ENCODE results near the gene FABP7.

Gene FABP7

DNA sequence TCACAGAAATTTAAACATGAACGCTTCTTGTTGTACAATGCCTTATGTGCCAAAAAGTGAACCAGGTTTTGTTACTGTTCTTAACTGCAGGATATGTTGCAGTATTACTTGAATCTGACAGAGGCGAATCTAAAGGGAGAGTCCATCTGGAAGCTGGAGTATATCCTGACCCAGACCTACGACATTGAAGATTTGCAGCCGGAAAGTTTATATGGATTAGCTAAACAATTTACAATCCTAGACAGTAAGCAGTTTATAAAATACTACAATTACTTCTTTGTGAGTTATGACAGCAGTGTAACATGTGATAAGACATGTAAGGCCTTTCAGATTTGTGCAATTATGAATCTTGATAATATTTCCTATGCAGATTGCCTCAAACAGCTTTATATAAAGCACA, 29.5 kb downstream of the FABP7 start:
- no peaks in the 10 kb centered on the region for H3K4me1 ChIP-seq (ENCODE audit: low read length)
- H3K27ac ChIP-seq (ENCODE audit: low read length): no peak overlapping the region
- no peak overlapping the region for H3K9ac ChIP-seq (ENCODE audit: low read length)

DNA sequence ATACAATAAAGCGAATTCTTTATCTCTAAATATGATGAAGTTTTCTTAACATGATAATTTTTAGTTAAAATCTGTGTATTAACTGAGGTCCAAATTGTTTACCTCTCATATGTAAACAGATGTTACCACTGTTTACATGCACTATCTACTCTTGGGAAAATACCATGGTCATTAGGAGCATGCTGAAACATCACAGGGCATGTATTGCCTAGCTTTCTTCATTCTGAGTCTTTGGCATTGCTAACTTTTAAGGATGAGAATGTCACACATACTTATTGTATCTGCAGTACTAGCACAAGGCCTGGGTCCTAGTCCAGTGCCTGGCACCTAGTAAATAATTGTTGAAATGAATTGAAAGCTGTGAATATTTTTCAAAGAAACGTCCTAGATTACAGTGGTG, 30.2 kb downstream of the FABP7 start:
- no peaks in the 10 kb centered on the region for H3K9me3 ChIP-seq (ENCODE audit: insufficient read depth, low read length)
- H3K27ac ChIP-seq (ENCODE audit: low read length): no peak overlapping the region
- H3K36me3 ChIP-seq (replicated peaks; ENCODE audit: low read depth, low read length): no peaks in the 10 kb centered on the region
- no peaks in the 10 kb centered on the region for H3K4me1 ChIP-seq (ENCODE audit: low read length)
- H3K27me3 ChIP-seq (ENCODE audit: low read depth, low read length): no peaks in the 10 kb centered on the region
- no peaks in the 10 kb centered on the region for H3K79me2 ChIP-seq (ENCODE audit: low read length)
- H3K4me3 ChIP-seq (ENCODE audit: low read length): no peak overlapping the region
- no peak for TF ChIP-seq CTCF (IDR thresholded peaks at IDR 0.05; ENCODE audit: low read depth, low read length)
- TF ChIP-seq EZH2phosphoT487 (IDR thresholded peaks at IDR 0.05; ENCODE audit: low read depth): no peak
- H3K4me2 ChIP-seq (ENCODE audit: low read length): no peak overlapping the region
- no peak overlapping the region for H2AFZ ChIP-seq (ENCODE audit: low read depth, low read length)
- no peak overlapping the region for H3K9ac ChIP-seq (ENCODE audit: low read length)
- H4K20me1 ChIP-seq (ENCODE audit: insufficient read depth, low read length): no peaks in the 10 kb centered on the region

More for the DNA sequence above, 29.5 kb downstream of the FABP7 start:
- H3K27me3 ChIP-seq (ENCODE audit: low read depth, low read length): no peaks in the 10 kb centered on the region
- no peaks in the 10 kb centered on the region for H3K79me2 ChIP-seq (ENCODE audit: low read length)
- no peak for TF ChIP-seq CTCF (IDR thresholded peaks at IDR 0.05; ENCODE audit: low read depth, low read length)
- no peak for TF ChIP-seq EZH2phosphoT487 (IDR thresholded peaks at IDR 0.05; ENCODE audit: low read depth)
- no peak overlapping the region for H2AFZ ChIP-seq (ENCODE audit: low read depth, low read length)
- H3K4me2 ChIP-seq (ENCODE audit: low read length): no peak overlapping the region
- no peaks in the 10 kb centered on the region for H4K20me1 ChIP-seq (ENCODE audit: insufficient read depth, low read length)
- no peak overlapping the region for H3K4me3 ChIP-seq (ENCODE audit: low read length)
- H3K9me3 ChIP-seq (ENCODE audit: insufficient read depth, low read length): no peaks in the 10 kb centered on the region
- no peaks in the 10 kb centered on the region for H3K36me3 ChIP-seq (replicated peaks; ENCODE audit: low read depth, low read length)

DNA sequence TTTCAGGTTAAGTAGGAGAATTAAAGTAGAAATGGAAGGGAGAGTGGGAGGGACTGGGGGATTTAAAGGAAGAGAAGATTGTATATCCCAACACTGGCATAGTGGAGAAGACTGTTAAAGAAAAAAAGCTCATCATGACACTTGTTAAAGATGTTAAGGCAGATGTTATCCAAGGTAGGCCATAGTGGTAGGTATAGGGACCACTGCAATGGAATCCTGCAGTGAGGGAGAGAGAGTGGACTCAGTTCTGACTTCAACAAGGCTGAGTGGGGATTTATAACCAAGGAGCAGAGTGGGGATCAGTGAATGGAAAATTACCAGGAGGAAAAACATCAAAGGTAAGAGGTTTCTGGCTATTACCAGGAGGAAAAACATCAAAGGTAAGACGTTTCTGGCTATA, 30.7 kb downstream of the FABP7 start:
- Histone ChIP-seq H3K27me3 (ENCODE audit: low read depth, low read length) (no peaks in the 10 kb centered on the region), H3K4me2 (ENCODE audit: low read length) (no peak overlapping the region), H3K4me3 (ENCODE audit: low read length) (no peak overlapping the region), H3K27ac (ENCODE audit: low read length) (no peak overlapping the region), H3K9me3 (ENCODE audit: insufficient read depth, low read length) (no peaks in the 10 kb centered on the region), H3K79me2 (ENCODE audit: low read length) (no peaks in the 10 kb centered on the region), H3K9ac (ENCODE audit: low read length) (no peak overlapping the region), H2AFZ (ENCODE audit: low read depth, low read length) (no peak overlapping the region), H3K4me1 (ENCODE audit: low read length) (no peaks in the 10 kb centered on the region), H3K36me3 (replicated peaks; ENCODE audit: low read depth, low read length) (no peaks in the 10 kb centered on the region), H4K20me1 (ENCODE audit: insufficient read depth, low read length) (no peaks in the 10 kb centered on the region)
- TF ChIP-seq EZH2phosphoT487 (IDR thresholded peaks at IDR 0.05; ENCODE audit: low read depth): no peak
- no peak for TF ChIP-seq CTCF (IDR thresholded peaks at IDR 0.05; ENCODE audit: low read depth, low read length)

- Histone ChIP-seq H3K36me3 (replicated peaks; ENCODE audit: low read depth, low read length) (no peaks in the 10 kb centered on the region), H3K9me3 (ENCODE audit: insufficient read depth, low read length) (no peaks in the 10 kb centered on the region), H3K4me3 (ENCODE audit: low read length) (no peak overlapping the region), H3K9ac (ENCODE audit: low read length) (no peak overlapping the region), H3K4me1 (ENCODE audit: low read length) (no peaks in the 10 kb centered on the region), H3K79me2 (ENCODE audit: low read length) (no peaks in the 10 kb centered on the region), H3K27me3 (ENCODE audit: low read depth, low read length) (no peaks in the 10 kb centered on the region), H4K20me1 (ENCODE audit: insufficient read depth, low read length) (no peaks in the 10 kb centered on the region), H2AFZ (ENCODE audit: low read depth, low read length) (no peak overlapping the region), H3K4me2 (ENCODE audit: low read length) (no peak overlapping the region), H3K27ac (ENCODE audit: low read length) (no peak overlapping the region)
- TF ChIP-seq EZH2phosphoT487 (IDR thresholded peaks at IDR 0.05; ENCODE audit: low read depth) (no peak), CTCF (IDR thresholded peaks at IDR 0.05; ENCODE audit: low read depth, low read length) (no peak)
Observed at GRCh38 chr6:122817358-122817757, 37.8 kb downstream of the FABP7 start.

Data from OCI-LY3 (cell line).